Testis (tissue), 2 donors: Measurements from ENCODE around the gene PHF2.

ENCODE experiments used
- POLR2A ChIP-seq: fragments of 450-650 bp; IDR thresholded peaks from one replicate; pipeline ENCODE4 v1.6.1; 2017; ENCODE audit warnings: antibody characterized with exemption, mild to moderate bottlenecking, moderate library complexity
- TF ChIP-seq, protein P1 (sequence below), 3 experiments: fragments of 450-650 bp in 2 of 3; fragments of 200-600 bp in 1 of 3; sonication (generic) in 1 of 3; IDR thresholded peaks; one replicate each; pipeline ENCODE4 v1.5.1; 2016 to 2019; ENCODE audit warnings: antibody characterized with exemption in 3 of 3, mild to moderate bottlenecking in 2 of 3, moderate library complexity in 1 of 3

- TF ChIP-seq, protein P1, sequence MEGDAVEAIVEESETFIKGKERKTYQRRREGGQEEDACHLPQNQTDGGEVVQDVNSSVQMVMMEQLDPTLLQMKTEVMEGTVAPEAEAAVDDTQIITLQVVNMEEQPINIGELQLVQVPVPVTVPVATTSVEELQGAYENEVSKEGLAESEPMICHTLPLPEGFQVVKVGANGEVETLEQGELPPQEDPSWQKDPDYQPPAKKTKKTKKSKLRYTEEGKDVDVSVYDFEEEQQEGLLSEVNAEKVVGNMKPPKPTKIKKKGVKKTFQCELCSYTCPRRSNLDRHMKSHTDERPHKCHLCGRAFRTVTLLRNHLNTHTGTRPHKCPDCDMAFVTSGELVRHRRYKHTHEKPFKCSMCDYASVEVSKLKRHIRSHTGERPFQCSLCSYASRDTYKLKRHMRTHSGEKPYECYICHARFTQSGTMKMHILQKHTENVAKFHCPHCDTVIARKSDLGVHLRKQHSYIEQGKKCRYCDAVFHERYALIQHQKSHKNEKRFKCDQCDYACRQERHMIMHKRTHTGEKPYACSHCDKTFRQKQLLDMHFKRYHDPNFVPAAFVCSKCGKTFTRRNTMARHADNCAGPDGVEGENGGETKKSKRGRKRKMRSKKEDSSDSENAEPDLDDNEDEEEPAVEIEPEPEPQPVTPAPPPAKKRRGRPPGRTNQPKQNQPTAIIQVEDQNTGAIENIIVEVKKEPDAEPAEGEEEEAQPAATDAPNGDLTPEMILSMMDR (IDR thresholded peaks at IDR 0.05), result no peak
- no peak for TF ChIP-seq POLR2A
These were observed 19.5 kb downstream of the PHF2 start for GRCh38 chr9:93595861-93596365.
